BJ (cell line): ENCODE results near the gene ESD. TPM values are rescaled to one million over a fixed set of nuclear protein-coding genes. Genes with fewer than 3 reads are reported as not detected.

Experiments used
- CTCF ChIA-PET: fragments of 350-600 bp; formaldehyde crosslinking; extraction: SDS; loops from one replicate; lab custom pipeline; 2021; ENCODE audit warnings: antibody characterized with exemption, inconsistent platforms; lab: Yijun Ruan, JAX
- POLR2A ChIA-PET: fragments of 300-600 bp; sonication (Branson Sonifier 250); formaldehyde crosslinking; extraction: SDS; loops from one replicate; lab custom pipeline; 2021; ENCODE audit warnings: antibody characterized with exemption; lab: Charles Lee
- DNase-seq: peaks from one replicate; pipeline ENCODE4 v3.0.0-alpha.2; 2011; ENCODE audit warnings: low read depth
- H3K27me3 ChIP-seq: 2 replicates; pipeline ENCODE4 v1.6.0; 2011; ENCODE audit warnings: low read length; ENCODE audit not compliant: control insufficient read depth, insufficient read depth
- H3K36me3 ChIP-seq: 2 replicates; pipeline ENCODE4 v1.5.1; 2011; ENCODE audit warnings: low read length; ENCODE audit not compliant: control insufficient read depth, insufficient read depth
- H3K4me3 ChIP-seq: 2 replicates; pipeline ENCODE4 v1.5.1; 2011; ENCODE audit warnings: low read depth, mild to moderate bottlenecking, control low read depth, low read length
- CTCF ChIP-seq: IDR thresholded peaks from 2 replicates; pipeline ENCODE4 v1.5.1; 2011; ENCODE audit warnings: low read depth, mild to moderate bottlenecking, control low read depth, inconsistent platforms, low read length, moderate library complexity; ENCODE audit not compliant: insufficient read depth
- polyA minus RNA-seq: library from RNA; depleted of rRNA, polyadenylated mRNA; stranded (reverse); fragments of >200 nt; gene quantifications from 2 replicates; pipeline ENCODE4 v1.2.3, GENCODE V29; 2011; rRNA and poly(A)+ RNA removed
- polyA plus RNA-seq: library from polyadenylated mRNA; depleted of rRNA; stranded (reverse); fragments of >200 nt; gene quantifications from 2 replicates; pipeline ENCODE4 v1.2.3, GENCODE V29; 2011; rRNA removed

Gene ESD
- 95.7 and 187 TPM in 2 replicates for polyA plus RNA-seq
- 28.6 and 34.7 TPM in 2 replicates for polyA minus RNA-seq

- Histone ChIP-seq H3K27me3 (no peaks in the 10 kb centered on the region), H3K4me3 (peak within 1 kb of the TSS; percentile 85), H3K36me3 (no peaks in the 10 kb centered on the region)
- POLR2A ChIA-PET, result no interaction called here
- CTCF ChIA-PET, result interaction anchor here (0.6 to 1.0 kb wide), 4 partner anchors 10 to 966 kb away, joined by 3 read pairs; no protein-coding TSS in a partner anchor
- no peak for TF ChIP-seq CTCF
- DNase-seq, result peak; percentile 52
These were observed at the start of gene ESD for GRCh38 chr13:46796515-46797474. Gene ESD (minus strand): TSS chr13:46797161. CDS start chr13:46791413, 5,748 bp downstream.

DNA sequence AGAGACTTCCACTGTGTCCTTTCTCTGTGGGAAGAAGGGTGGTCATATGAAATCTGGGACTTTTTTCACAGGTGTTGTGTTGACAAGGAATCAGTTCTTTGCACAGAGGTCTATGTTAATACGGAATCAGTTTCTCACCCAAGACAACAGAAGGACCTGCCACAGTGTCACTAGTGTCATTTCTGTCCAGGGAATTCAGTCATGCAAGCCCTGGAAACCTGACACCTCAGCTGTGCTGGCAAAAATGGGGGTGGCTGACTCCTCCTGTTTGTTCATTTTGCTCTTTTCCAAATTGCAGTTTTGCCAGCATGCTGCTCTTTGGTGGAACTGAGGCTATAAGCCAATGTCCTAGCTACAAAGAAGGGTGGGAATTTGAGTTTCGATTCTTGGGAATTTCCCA, 49.8 kb upstream of the ESD start:
- ChIA-PET POLR2A (no interaction called here), CTCF (no interaction called here)
- H3K36me3 ChIP-seq, result no peaks in the 10 kb centered on the region
- no peak overlapping the region for H3K4me3 ChIP-seq
- H3K27me3 ChIP-seq, result peaks cover 1% of the 10 kb centered on the region
- TF ChIP-seq CTCF, result no peak
- no peak for DNase-seq

DNA sequence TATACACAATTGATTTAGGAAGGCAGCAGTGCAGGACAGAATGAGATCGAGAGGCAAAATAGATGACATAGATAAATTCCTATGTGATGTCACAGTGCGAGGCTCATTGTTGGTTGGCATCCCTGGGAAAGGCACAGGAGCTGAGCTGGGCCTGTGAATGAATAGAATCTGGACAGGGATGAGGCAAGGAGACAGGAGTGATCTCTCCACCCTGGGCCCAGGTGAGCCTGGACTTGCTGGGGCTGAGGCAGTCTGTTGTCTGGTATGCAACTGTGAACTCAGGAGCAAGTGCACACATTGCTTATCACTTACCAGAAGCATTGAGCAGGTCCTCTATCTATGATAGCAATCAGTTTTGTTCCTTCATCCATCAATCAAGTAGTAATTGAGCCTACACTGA, 48.2 kb upstream of the ESD start:
- H3K27me3 ChIP-seq, result peaks cover 1% of the 10 kb centered on the region
- no peak for TF ChIP-seq CTCF
- ChIA-PET POLR2A (no interaction called here), CTCF (no interaction called here)
- no peak for DNase-seq
- no peak overlapping the region for H3K4me3 ChIP-seq
- no peaks in the 10 kb centered on the region for H3K36me3 ChIP-seq

GRCh38 chr13:46844431-46844830, 47.5 kb upstream of the ESD start:
- Histone ChIP-seq H3K27me3 (peaks cover 1% of the 10 kb centered on the region), H3K36me3 (no peaks in the 10 kb centered on the region), H3K4me3 (no peak overlapping the region)
- POLR2A ChIA-PET, result no interaction called here
- no peak for DNase-seq
- CTCF ChIA-PET, result interaction anchor here (0.9 to 1.0 kb wide), 2 partner anchors 9 to 50 kb away, joined by 3 read pairs; no protein-coding TSS in a partner anchor
- no peak for TF ChIP-seq CTCF

DNA sequence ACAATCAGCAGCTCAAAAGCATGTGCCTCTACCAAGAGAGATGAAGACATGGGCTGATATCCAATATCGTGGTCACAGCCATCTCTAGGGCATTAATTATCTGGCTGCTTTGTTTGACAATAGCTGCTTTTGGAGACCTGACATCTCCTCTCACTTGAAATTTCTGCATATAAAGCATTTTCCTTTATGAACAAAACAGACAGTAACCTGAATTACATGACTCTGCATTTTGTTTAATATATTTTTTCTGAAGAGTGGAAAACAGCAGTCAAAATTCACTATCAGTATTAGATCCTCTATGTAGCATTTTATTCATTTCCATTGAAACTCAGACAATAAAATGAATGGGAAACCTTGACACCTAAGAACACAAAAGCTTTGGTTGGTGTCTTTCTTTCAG, 42.4 kb upstream of the ESD start:
- ChIA-PET CTCF (interaction anchor here (1.4 kb wide), 1 partner anchor 9 kb away, joined by 4 read pairs; no protein-coding TSS in a partner anchor), POLR2A (no interaction called here)

More for the DNA sequence above, 42.4 kb upstream of the ESD start:
- no peaks in the 10 kb centered on the region for H3K36me3 ChIP-seq
- no peak for DNase-seq
- H3K27me3 ChIP-seq, result no peaks in the 10 kb centered on the region; the same call in none of the 2 replicates
- no peak overlapping the region for H3K4me3 ChIP-seq
- TF ChIP-seq CTCF, result no peak
